Karpas-422 (cell line): ENCODE results near the gene TNNT1. TPM values are rescaled to one million over a fixed set of nuclear protein-coding genes. Genes with fewer than 3 reads are reported as not detected.
"Not testable (repeated sequence)": the region's sequence is repeated elsewhere in the genome, so short reads cannot be mapped to it uniquely, and the experiment has no call there.

Experiments used
- DNase-seq: peaks from one replicate; pipeline ENCODE4 v3.0.0-alpha.2; 2015
- H2AFZ ChIP-seq: fragments of 200-600 bp; sonication (generic); 2 replicates; pipeline ENCODE4 v1.6.1; 2014; ENCODE audit warnings: antibody characterized with exemption, low read length, mixed read lengths
- H3K27ac ChIP-seq: fragments of 200-600 bp; sonication (generic); 2 replicates; pipeline ENCODE4 v1.5.1; 2014; ENCODE audit warnings: mild to moderate bottlenecking, low read length, moderate library complexity
- H3K27me3 ChIP-seq: fragments of 200-600 bp; sonication (generic); 2 replicates; pipeline ENCODE4 v1.6.1; 2014; ENCODE audit warnings: low read length, mixed read lengths
- H3K36me3 ChIP-seq: fragments of 200-600 bp; sonication (generic); 2 replicates; pipeline ENCODE4 v1.6.1; 2014; ENCODE audit warnings: low read length, mixed read lengths; ENCODE audit not compliant: insufficient read depth
- H3K4me1 ChIP-seq: fragments of 200-600 bp; sonication (generic); 2 replicates; pipeline ENCODE4 v1.6.1; 2014; ENCODE audit warnings: mild to moderate bottlenecking, low read length, mixed read lengths
- H3K4me2 ChIP-seq: fragments of 200-600 bp; sonication (generic); 2 replicates; pipeline ENCODE4 v1.6.1; 2014; ENCODE audit warnings: low read length, low read depth, mild to moderate bottlenecking; ENCODE audit not compliant: poor library complexity, severe bottlenecking
- H3K4me3 ChIP-seq: fragments of 200-600 bp; sonication (generic); 2 replicates; pipeline ENCODE4 v1.5.1; 2014; ENCODE audit warnings: mild to moderate bottlenecking, antibody characterized with exemption, low read length, mixed read lengths
- H3K79me2 ChIP-seq: fragments of 200-600 bp; sonication (generic); 2 replicates; pipeline ENCODE4 v1.6.1; 2014; ENCODE audit warnings: mild to moderate bottlenecking, low read length, mixed read lengths
- H3K9ac ChIP-seq: fragments of 200-600 bp; sonication (generic); 2 replicates; pipeline ENCODE4 v1.6.0; 2014; ENCODE audit warnings: low read length
- H3K9me2 ChIP-seq: fragments of 200-600 bp; sonication (generic), shearing (Covaris generic); replicated peaks from 2 replicates; pipeline ENCODE4 v1.6.0; 2014; ENCODE audit warnings: mild to moderate bottlenecking, low read length, moderate library complexity; ENCODE audit not compliant: insufficient read depth
- H3K9me3 ChIP-seq: fragments of 300-700, 200-600 bp; sonication (generic); 2 replicates; pipeline ENCODE4 v1.6.1; 2014; ENCODE audit warnings: low read length, mixed read lengths
- H4K20me1 ChIP-seq: fragments of 200-600 bp; sonication (generic); 2 replicates; pipeline ENCODE4 v1.6.1; 2014; ENCODE audit warnings: mild to moderate bottlenecking, antibody characterized with exemption, low read length, low read depth; ENCODE audit not compliant: insufficient read depth
- total RNA-seq: library from RNA; depleted of rRNA; stranded (reverse); fragments of >200 nt; shearing (Covaris generic); gene quantifications from 2 replicates; pipeline ENCODE4 v1.2.3, GENCODE V29; 2014; ENCODE audit warnings: low replicate concordance

Gene TNNT1
- total RNA-seq, 1 experiment from 2014 or later = 10.4 TPM

DNA sequence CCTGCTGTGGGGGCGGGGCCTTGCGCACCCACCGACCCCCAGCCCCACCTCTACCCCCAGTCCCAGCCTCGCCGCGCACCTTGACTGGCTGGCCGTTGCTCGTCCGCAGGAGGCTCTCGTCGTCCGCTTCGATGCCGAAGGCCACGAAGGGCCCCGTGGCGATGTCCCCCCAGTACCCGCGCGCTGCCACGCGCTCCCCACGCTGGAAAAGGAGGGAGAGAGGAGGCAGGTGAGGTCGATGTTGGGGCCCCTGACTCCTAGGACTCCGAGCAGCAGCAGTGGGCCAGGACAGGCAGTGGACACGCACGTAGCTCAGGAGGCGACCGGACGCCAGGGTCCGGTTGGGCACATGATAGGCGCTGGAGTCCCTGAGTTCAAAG lies 12.0 kb upstream of the TNNT1 start:
- no peak for DNase-seq
- Histone ChIP-seq H3K4me1 (no peaks in the 10 kb centered on the region; the same call in 1 of the 2 replicates), H3K9ac (no peak overlapping the region), H3K27ac (no peak overlapping the region), H3K9me3 (no peaks in the 10 kb centered on the region), H3K9me2 (no peaks in the 10 kb centered on the region), H3K79me2 (no peaks in the 10 kb centered on the region), H3K4me2 (no peak overlapping the region), H3K4me3 (no peak overlapping the region), H4K20me1 (no peaks in the 10 kb centered on the region), H3K27me3 (no peaks in the 10 kb centered on the region), H3K36me3 (no peaks in the 10 kb centered on the region), H2AFZ (no peak overlapping the region)

DNA sequence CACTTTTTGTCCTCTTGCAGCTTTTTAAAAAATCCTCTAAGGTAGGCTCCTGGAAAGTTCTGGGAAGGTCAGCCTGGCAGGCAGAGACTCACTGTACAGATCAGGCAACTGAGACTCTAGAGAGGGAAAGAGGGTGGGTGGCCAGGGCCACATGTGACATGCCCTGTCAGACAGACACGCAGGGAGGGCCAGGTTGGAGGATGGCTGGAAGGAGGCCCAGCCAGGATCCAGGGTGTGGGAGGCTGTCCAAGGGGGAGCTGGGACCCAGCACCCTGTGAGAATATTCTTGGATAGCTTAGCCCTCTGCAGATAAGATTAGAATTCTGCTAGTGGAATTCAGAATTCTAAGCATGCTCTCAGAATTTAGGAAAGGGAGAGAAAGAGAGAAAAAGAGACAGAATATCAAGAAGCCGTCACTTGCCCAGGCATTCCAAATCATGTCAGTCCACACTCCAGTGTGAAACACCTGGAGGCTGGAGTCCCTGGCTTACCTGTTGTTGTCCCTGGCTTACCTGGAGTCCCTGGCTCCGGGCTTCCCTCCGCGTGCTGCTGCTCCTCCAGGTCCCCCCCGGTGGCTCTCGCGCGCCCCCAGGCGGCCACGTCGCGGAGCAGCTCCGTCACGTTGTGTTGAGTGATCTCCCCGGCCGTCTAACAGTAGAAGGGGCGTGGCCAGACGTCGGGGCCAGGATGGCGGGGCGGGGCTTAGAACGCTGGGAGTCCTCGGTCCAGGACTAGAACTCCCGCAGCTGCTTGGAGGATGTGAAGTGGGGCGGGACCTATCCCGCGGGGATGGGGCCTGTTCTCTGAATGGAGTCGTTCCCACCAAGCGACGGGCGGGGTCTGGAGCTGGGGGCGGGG lies 11.4 kb upstream of the TNNT1 start:
- Histone ChIP-seq H2AFZ (no peak overlapping the region), H3K4me1 (no peaks in the 10 kb centered on the region; the same call in 1 of the 2 replicates), H3K27me3 (no peaks in the 10 kb centered on the region), H3K79me2 (no peaks in the 10 kb centered on the region), H3K36me3 (no peaks in the 10 kb centered on the region), H3K9ac (peak overlapping the region; percentile 29), H3K9me2 (no peaks in the 10 kb centered on the region), H3K4me3 (no peak overlapping the region), H3K4me2 (peak overlapping the region; percentile 5), H3K27ac (no peak overlapping the region), H4K20me1 (no peaks in the 10 kb centered on the region), H3K9me3 (no peaks in the 10 kb centered on the region)
- peak; percentile 99 for DNase-seq

DNA sequence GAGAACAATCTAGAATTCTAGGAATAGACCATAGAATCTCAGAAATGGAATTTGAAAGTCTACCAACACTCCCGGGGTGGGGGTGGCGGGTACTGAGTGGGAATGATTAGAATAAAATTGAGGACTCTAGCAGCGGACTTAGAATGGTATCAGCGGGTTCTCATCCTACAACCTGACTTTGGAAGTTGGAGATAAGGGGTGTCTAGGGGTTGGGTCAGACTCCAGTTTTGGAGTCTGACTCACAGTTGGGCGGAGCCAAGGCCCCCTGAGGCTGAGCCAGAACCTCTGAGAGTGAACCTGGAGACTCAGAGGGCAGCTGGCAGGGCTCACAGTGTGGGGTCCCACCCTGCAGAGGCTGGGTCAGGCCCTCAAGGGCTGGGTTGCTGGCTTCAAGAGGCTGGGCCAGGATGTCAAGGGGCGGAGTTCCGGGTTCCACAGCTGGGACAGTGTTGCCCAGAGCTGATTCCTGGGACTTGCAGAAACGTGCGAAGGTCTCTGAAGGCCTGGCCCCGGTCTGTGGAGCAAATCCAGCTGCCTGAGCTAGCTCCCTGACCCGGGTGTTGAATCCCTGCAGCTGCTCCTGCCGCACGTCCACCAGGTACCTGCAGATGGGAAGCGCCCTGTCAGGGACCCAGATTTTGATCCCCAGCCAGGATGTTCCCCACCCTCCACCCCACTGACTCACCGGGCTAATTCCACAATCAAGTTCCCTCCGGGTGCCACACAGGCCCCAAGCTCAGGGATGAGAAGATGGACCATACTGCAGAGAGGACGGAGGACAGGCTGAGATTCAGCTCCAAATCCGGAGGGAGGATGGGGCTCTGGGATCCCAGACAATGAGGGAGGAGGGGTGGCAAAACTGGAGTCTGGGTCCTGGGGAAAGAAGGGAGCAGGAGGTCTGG lies 10.1 kb upstream of the TNNT1 start:
- Histone ChIP-seq H3K36me3 (no peaks in the 10 kb centered on the region), H2AFZ (no peak overlapping the region), H3K27ac (no peak overlapping the region), H3K27me3 (no peaks in the 10 kb centered on the region), H3K9me2 (no peaks in the 10 kb centered on the region), H3K79me2 (no peaks in the 10 kb centered on the region), H3K4me2 (no peak overlapping the region), H4K20me1 (no peaks in the 10 kb centered on the region), H3K9ac (no peak overlapping the region), H3K4me3 (no peak overlapping the region), H3K4me1 (no peaks in the 10 kb centered on the region; the same call in 1 of the 2 replicates), H3K9me3 (no peaks in the 10 kb centered on the region)
- DNase-seq = peak; percentile 70

DNA sequence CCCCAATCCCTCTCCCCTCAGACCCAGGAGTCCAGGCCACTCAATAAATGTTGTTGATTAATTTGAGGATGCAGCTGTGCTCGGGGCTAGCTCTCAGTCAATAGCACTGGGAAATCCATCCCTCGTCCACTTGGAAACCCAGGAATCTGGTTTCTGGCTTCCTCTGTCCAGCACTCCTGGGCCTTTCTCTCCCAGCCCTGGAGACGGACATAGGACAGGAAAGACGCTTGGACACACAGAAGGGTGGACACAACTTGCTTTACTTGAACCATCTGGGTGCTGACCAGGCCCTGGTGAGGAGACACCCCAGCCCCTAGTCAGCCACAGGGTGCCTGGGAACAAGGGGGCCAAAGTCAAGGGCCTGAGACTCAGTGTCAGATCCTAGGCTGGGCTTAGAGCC lies 9.4 kb upstream of the TNNT1 start:
- Histone ChIP-seq H3K9me2 (no peaks in the 10 kb centered on the region), H4K20me1 (no peaks in the 10 kb centered on the region), H3K4me2 (no peak overlapping the region), H2AFZ (no peak overlapping the region), H3K27ac (no peak overlapping the region), H3K36me3 (no peaks in the 10 kb centered on the region), H3K9me3 (no peaks in the 10 kb centered on the region), H3K4me3 (no peak overlapping the region), H3K9ac (no peak overlapping the region), H3K27me3 (no peaks in the 10 kb centered on the region), H3K79me2 (no peaks in the 10 kb centered on the region), H3K4me1 (no peaks in the 10 kb centered on the region; the same call in 1 of the 2 replicates)
- no peak for DNase-seq

DNA sequence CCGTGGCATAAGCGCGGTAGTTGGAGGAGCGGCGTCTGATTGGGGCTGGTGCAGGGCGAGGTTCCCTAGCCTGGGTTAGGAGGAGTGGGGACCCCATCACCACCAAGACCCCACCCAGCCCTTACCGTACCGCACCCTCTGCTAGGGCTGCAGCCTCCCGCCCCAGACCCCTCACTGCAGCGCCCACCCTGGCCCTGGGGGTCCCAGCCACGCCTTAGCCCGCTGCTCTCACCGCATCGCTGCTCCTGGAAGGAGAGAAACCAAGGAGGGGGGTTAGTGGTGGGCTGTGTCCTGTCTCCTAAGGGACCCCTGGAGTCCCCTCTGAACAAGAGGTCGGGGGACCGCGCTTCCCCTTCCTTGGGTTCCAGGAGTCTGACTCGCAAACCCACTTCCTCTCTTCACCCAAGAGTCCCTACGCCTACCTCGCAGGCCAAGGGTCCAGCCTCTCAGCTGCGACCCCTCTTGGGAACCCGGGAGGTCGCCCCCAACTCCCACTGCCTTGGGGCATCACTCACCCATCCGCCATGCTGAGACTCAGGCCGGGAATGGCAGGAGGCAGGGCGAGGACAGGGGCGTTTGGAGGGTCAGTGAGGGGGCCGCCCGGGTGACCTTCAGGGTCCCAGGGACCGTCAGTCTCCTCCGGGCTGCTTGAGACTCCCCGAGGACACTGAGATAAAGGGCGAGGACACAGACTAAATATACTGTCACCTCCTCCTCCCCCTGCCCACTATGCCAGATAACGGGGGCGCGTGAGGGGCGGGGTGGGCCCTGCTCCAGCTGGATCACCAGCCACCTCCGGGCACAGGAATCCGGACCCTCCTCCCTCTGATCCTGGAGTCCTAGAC lies 8.3 kb upstream of the TNNT1 start, which contains the start of gene TNNI3:
TSS of gene TNNI3 (minus strand) at position 669 of the 845 bp plus-strand sequence. CDS start at position 526, 143 bp downstream.
- no peaks in the 10 kb centered on the region; the same call in 1 of the 2 replicates for H3K4me1 ChIP-seq
- H3K27ac ChIP-seq = no peak within 1 kb of the TSS
- no peak within 1 kb of the TSS for H2AFZ ChIP-seq

DNA sequence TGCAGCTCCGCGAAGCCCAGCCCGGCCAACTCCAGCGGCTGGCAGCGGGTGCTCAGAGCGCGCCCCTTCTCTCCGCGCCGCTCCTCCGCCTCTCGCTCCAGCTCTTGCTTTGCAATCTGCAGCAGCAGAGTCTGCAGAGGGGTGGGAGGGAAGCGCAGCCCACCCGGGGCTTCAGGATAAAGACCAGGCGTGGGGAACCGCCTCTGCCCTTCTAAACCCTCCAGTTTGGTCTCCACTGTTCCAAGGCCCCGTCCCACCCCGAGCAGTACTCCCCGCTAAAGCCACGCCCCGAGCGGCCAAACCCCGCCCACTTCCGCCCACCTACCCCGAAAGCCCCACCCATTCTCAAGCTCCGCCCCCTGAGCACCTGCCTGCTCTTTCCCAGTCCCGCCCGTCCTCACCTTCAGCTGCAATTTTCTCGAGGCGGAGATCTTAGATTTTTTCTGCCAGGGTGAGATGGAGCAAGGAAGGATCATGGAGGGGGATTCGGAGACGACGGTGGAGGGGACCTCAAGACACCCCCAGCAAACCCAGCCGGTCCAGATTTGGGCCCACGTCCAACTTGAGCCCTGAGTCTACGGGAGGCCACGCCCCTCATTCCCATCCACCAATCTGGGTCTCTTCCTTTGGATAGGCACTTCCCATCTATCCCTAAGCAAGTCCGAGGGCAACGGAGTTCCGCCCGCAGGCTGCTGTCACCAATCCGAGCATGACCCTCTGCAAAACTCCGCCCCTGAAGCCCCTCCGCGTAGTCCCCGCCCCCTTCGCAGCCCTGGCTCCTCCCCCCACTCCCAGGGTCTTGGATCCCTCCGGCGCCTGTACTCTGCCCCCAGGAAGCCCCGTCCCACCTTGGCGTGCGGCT lies 7.4 kb upstream of the TNNT1 start:
- peak; percentile 76 for DNase-seq
- H2AFZ ChIP-seq = no peak overlapping the region
- H3K9me3 ChIP-seq = peaks cover 13% of the 10 kb centered on the region
- H3K9me2 ChIP-seq = no peaks in the 10 kb centered on the region
- no peaks in the 10 kb centered on the region for H3K79me2 ChIP-seq
- H3K4me1 ChIP-seq = no peaks in the 10 kb centered on the region; the same call in 1 of the 2 replicates
- H3K4me2 ChIP-seq = no peak overlapping the region
- H3K36me3 ChIP-seq = peaks cover 3% of the 10 kb centered on the region; the same call in 1 of the 2 replicates
- H3K4me3 ChIP-seq = no peak overlapping the region
- H3K27ac ChIP-seq = no peak overlapping the region
- H3K9ac ChIP-seq = no peak overlapping the region
- H4K20me1 ChIP-seq = no peaks in the 10 kb centered on the region
- no peaks in the 10 kb centered on the region for H3K27me3 ChIP-seq

More for the DNA sequence above, 8.3 kb upstream of the TNNT1 start, which contains the start of gene TNNI3:
- H3K9ac ChIP-seq = no peak within 1 kb of the TSS
- no peaks in the 10 kb centered on the region for H4K20me1 ChIP-seq
- DNase-seq = no peak
- H3K36me3 ChIP-seq = no peaks in the 10 kb centered on the region
- no peaks in the 10 kb centered on the region for H3K9me2 ChIP-seq
- no peaks in the 10 kb centered on the region for H3K79me2 ChIP-seq
- H3K4me2 ChIP-seq = no peak within 1 kb of the TSS
- no peaks in the 10 kb centered on the region for H3K27me3 ChIP-seq
- peaks cover 6% of the 10 kb centered on the region; the same call in 1 of the 2 replicates for H3K9me3 ChIP-seq
- no peak within 1 kb of the TSS for H3K4me3 ChIP-seq

DNA sequence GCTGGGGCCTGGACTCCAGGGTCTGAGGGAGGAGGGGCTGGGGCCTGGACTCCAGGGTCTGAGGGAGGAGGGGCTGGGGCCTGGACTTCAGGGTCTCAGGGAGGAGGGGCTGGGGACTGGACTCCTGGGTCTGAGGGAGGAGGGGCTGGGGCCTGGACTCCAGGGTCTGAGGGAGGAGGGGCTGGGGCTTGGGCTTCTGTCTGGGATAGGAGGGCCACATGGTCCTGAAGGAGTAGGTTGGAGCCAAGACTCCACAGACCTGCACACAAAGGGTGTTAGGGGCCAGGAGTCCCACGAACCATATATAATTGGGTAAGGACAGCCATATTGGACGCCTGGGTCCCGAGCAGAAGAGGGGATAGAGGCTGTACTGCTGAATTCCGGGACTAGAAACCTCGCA lies 6.8 kb upstream of the TNNT1 start:
- not testable (repeated sequence) for H3K9ac ChIP-seq, H4K20me1 ChIP-seq, H3K4me3 ChIP-seq, H2AFZ ChIP-seq, H3K36me3 ChIP-seq, H3K27ac ChIP-seq, H3K4me2 ChIP-seq, H3K4me1 ChIP-seq, H3K9me2 ChIP-seq, H3K27me3 ChIP-seq, H3K79me2 ChIP-seq, DNase-seq
- H3K9me3 ChIP-seq = peaks cover 15% of the 10 kb centered on the region
